Stimulated activated CD8-positive, alpha-beta memory T cell treated with anti-CD3 and anti-CD28 coated beads, Interleukin-4, amount 100 ng/mL, for 4 hours (primary cell): ENCODE data around the gene ZCCHC3.
A peak's percentile ranks its signal among the peaks of the same experiment; 100 is the strongest.
"Not testable (repeated sequence)": the region's sequence is repeated elsewhere in the genome, so short reads cannot be mapped to it uniquely, and the experiment has no call there.

ENCODE experiments used
- DNase-seq, 2 donors: peaks; one replicate each; pipeline ENCODE4 v3.0.0-alpha.2; 2020; ENCODE audit warnings: low read depth in 2 of 2, low spot score in 1 of 2

The ZCCHC3 gene

DNA sequence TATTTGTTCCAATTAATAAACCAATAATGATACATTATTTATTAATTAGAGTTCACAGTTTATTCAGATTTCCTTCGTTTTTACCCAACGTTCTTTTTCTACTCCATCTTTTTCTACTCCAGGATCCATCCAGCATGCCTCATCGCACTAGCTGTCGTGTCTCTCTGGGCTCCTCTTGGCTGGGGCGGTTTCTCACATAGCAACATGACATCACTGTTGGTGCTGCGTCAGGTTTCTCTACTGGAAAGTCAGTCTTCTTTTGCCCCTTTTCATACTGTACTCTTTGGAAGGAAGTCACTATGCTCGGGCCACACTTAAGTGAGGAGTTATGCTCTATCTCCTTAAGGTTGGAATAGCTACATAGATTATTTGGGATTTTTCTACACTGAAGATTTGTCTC lies 14.2 kb downstream of the ZCCHC3 start:
- DNase-seq = no peak

GRCh38 chr20:312067-312466 lies 14.7 kb downstream of the ZCCHC3 start:
- DNase-seq = no peak

DNA sequence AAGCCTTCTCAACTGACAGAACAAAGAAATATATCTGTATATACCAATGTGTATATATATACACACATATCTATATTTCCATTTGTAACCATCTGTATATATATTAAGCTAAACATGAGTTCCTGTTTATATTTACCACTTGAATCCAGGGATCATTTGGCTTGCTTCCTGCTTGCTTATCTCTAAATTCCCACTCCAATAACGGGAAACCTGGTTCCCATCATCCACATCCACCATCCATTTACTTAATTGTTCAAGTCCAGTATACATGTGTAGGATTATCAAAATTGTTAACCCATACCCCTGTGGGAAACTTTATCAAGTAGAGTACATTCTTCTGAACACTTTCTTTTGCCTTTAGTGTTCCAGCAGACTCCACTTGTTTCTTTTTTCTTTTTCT lies 15.5 kb downstream of the ZCCHC3 start:
- DNase-seq = no peak

DNA sequence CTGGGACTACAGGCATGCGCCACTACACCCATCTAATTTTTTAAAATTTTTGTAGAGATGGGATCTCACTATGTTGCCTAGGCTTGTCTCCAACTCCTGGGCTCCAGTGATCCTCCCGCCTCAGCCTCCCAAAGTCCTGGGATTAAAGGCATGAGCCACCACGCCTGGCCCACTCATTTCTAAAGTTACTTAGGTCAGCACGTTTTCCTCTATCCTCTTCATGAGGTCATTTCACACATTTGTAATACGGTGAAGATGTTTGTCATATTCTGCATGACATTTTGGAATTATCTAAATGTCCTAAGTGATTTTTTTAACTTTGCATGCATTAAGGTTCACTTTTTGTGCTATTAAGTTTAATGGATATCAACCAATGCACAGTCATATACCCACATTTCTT lies 16.0 kb downstream of the ZCCHC3 start:
- DNase-seq = no peak

- no peak for DNase-seq
Measured at GRCh38 chr20:313948-314347, 16.6 kb downstream of the ZCCHC3 start.

GRCh38 chr20:316316-317068 lies 19.1 kb downstream of the ZCCHC3 start:
- DNase-seq = no peak

- peak; percentile 76 to 84 for DNase-seq
Measured at GRCh38 chr20:324177-325044, 27.0 kb downstream of the ZCCHC3 start.

GRCh38 chr20:325045-325888 lies 27.9 kb downstream of the ZCCHC3 start, which contains the start of gene SOX12:
TSS of gene SOX12 (plus strand) at chr20:325552. CDS start at chr20:325925, 373 bp downstream.
- DNase-seq = peak; percentile 95 to 96

GRCh38 chr20:325889-326644 lies 28.7 kb downstream of the ZCCHC3 start:
- peak in 1 of 2 donors; percentile 10 for DNase-seq

GRCh38 chr20:326645-327185 lies 29.3 kb downstream of the ZCCHC3 start:
- no peak for DNase-seq

DNA sequence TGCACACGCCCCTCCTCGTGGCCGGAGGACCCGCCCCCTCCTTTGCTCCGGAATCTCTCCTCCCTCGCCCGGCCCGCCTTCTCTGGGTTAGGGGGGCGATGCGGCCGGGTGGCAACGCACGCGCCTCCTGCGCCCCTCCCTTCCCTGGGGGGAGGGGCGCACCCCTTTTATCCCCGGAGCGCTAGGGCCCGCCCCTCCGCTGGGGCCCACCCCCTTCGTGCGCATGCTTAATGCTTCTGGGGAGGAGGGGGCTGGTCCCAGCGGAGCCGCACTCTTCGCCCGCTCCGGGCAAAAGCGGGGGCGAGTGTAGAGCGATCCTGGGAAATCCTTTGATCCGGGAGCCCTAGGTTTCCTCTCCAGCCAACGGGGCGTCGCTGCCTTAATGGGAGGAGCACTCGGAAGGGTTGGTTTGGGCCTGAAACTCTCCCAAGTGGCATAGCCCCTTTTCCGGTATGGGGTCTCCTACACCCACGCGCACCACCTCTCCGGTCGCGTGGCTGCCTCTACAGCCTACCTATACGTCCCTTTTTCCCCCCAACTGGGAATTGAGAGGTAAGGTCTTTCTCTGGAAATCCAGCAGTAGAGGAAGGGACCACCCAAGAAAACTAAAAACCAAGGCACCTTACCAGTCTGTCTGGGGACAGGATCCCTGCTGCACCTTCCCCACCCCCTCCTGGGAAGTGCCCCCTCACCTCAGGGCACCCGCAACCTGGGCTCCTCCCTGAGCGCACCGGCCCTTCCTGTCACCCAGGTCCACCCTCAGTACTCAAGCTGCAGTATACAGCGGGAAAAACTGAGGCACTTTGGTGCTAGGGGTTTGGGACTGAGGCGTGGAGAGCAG lies 30.0 kb downstream of the ZCCHC3 start:
- peak in 1 of 2 donors; percentile 59 for DNase-seq

GRCh38 chr20:328027-328974 lies 30.9 kb downstream of the ZCCHC3 start:
- DNase-seq = no peak

- DNase-seq = no peak
Measured at GRCh38 chr20:328975-329695, 31.8 kb downstream of the ZCCHC3 start.

DNA sequence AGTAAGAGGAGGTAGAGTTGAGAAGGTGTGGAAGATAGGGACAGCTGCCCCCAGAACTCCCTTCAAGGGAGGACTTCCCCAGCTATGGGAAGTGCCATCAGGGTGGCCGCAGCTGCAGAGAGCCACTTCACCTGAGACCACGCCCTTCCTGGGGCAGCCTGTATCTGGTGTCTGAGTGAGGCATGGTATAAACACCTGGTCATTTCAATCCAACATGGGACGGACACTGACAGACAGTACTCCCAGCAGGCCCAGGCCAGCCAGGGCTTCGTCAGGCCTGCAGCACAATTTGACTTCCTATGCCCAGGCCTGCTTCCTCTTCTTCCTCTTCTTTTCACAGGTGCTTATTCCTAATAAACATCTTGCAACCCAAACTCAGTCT lies 32.5 kb downstream of the ZCCHC3 start:
- DNase-seq = no peak

GRCh38 chr20:330233-331149 lies 33.1 kb downstream of the ZCCHC3 start:
- DNase-seq = peak in 1 of 2 donors; percentile 24

DNA sequence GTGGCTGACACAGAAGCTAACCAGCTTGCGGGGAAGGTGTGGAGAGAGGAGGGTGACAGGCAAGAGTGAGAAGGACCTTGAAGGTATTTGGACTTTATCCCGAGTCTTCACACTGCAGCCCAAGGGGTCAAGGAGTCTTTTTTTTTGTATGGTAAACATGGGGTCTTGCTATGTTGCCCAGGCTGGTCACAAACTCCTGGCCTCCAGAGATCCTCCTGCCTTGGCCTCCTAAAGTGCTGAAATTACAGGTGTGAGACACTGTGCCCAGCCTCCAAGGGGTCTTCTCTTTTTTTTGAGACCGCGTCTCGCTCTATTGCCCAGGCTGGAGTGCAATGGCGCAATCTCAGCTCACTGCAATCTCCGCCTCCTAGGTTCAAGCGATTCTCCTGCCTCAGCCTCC lies 37.2 kb downstream of the ZCCHC3 start:
- DNase-seq = no peak

DNA sequence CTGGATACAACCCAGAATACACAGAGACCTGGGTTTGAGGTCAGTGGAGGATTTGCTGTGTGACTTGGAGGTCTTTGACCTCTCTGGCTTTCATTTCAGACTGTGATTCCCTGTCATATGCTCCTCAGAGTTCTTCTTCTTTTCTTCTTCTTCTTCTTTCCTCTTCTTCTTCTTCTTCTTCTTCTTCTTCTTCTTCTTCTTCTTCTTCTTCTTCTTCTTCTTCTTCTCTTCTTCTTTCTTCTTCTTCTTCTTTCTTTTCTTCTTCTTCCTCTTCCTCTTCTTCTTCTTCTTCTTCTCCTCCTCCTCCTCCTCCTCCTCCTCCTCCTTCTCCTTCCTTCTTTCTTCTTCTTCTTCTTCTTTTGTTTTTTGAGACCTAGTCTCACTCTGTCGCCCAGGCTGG lies 38.7 kb downstream of the ZCCHC3 start:
- not testable (repeated sequence) for DNase-seq
